ENCODE results near the gene PDAP1.
"Not testable (repeated sequence)": the region's sequence is repeated elsewhere in the genome, so short reads cannot be mapped to it uniquely, and the experiment has no call there.

PDAP1 gene

GRCh38 chr7:99438573-99439480 lies 30.4 kb upstream of the PDAP1 start, which contains the start of the genes CPSF4 and PTCD1:
CPSF4 (plus strand) TSS chr7:99438943; CDS start chr7:99439083, 140 bp downstream.
PTCD1 (minus strand) TSS chr7:99438798; CDS start chr7:99435242, 3,556 bp downstream.
- peak within 1 kb of the TSS; percentile 91 for H3K4me3 ChIP-seq (ENCODE audit: low read length)
- peak; percentile 95 for DNase-seq (ENCODE audit: low read depth)
- no peak for TF ChIP-seq CTCF (conservative IDR thresholded peaks at IDR 0.05; ENCODE audit: low read length)

- TF ChIP-seq CTCF (conservative IDR thresholded peaks at IDR 0.05; ENCODE audit: low read length), result no peak
- no peak for DNase-seq (ENCODE audit: low read depth)
Measured at GRCh38 chr7:99437946-99438572, 29.7 kb upstream of the PDAP1 start.

GRCh38 chr7:99433158-99433557 lies 24.8 kb upstream of the PDAP1 start:
- no peak for TF ChIP-seq CTCF (conservative IDR thresholded peaks at IDR 0.05; ENCODE audit: low read length)
- no peak for DNase-seq (ENCODE audit: low read depth)
- no peak overlapping the region for H3K4me3 ChIP-seq (ENCODE audit: low read length)

More at GRCh38 chr7:99437946-99438572, 29.7 kb upstream of the PDAP1 start:
- H3K4me3 ChIP-seq (ENCODE audit: low read length), result peak overlapping the region; percentile 91

- not testable (repeated sequence) for H3K4me3 ChIP-seq (ENCODE audit: low read length); DNase-seq (ENCODE audit: low read depth)
Measured at GRCh38 chr7:99431756-99432540, 23.6 kb upstream of the PDAP1 start.

- H3K4me3 ChIP-seq (ENCODE audit: low read length), result no peak overlapping the region
- no peak for DNase-seq (ENCODE audit: low read depth)
- TF ChIP-seq CTCF (conservative IDR thresholded peaks at IDR 0.05; ENCODE audit: low read length), result no peak
Measured at GRCh38 chr7:99429756-99430155, 21.4 kb upstream of the PDAP1 start.

- DNase-seq (ENCODE audit: low read depth), result no peak
- H3K4me3 ChIP-seq (ENCODE audit: low read length), result no peak overlapping the region
- TF ChIP-seq CTCF (conservative IDR thresholded peaks at IDR 0.05; ENCODE audit: low read length), result no peak
Measured at GRCh38 chr7:99428972-99429566, 20.7 kb upstream of the PDAP1 start.

All from AG10803 (cell line).